ENCODE measurements around the gene TENM4.

Gene TENM4

DNA sequence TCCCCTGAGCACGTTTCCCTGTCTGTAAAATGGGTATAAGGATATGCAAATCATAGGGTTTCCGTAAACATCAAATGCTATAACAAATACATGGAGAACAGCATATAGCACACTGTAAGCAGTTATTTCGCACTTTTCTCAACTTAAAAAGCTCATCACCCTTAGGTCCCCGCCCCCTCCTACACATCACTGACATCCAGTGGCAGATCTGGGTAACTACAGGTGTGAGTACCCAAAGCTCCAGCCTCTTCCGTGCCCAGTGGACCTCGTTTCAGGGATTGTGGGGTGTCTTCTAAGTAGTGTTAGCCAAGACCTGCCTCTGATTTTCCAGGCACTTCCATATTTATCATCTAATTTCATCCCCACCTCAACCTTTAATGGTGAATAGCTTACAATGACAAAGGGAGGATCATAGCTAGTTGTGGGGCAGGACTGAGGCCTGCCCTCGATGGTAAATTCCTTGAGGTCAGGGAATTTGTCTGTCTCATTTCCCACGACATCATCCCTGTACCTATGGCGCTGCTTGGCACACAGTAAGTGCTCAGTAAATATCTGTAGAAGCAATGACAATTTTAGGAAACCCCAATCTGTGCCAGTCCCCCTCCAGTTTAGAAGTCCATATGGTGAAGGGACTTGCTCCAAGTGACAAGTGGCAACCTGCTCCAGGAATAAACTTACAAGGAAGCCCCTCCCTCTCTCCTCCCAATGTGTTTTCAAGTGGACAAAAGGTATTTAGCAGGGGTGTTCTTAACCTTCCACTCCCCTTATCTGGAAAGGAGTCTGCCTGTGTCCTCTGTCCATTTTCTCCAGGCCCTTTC, 340.5 kb downstream of the TENM4 start:
- no peaks in the 10 kb centered on the region for H3K36me3 ChIP-seq
- peaks cover 0 to 52% (median 26%) of the 10 kb centered on the region in 4 donors for H3K4me1 ChIP-seq
- intact Hi-C loops (cut with DNase I; ENCODE audit: low total_unique reads), result no loop called here
- H3K9me3 ChIP-seq, result no peaks in the 10 kb centered on the region
- H3K27ac ChIP-seq, result no peak overlapping the region
- DNase-seq, result peak; percentile 43 to 58
- H3K27me3 ChIP-seq, result no peaks in the 10 kb centered on the region
- H3K4me3 ChIP-seq, result no peak overlapping the region
- TF ChIP-seq, protein P1, sequence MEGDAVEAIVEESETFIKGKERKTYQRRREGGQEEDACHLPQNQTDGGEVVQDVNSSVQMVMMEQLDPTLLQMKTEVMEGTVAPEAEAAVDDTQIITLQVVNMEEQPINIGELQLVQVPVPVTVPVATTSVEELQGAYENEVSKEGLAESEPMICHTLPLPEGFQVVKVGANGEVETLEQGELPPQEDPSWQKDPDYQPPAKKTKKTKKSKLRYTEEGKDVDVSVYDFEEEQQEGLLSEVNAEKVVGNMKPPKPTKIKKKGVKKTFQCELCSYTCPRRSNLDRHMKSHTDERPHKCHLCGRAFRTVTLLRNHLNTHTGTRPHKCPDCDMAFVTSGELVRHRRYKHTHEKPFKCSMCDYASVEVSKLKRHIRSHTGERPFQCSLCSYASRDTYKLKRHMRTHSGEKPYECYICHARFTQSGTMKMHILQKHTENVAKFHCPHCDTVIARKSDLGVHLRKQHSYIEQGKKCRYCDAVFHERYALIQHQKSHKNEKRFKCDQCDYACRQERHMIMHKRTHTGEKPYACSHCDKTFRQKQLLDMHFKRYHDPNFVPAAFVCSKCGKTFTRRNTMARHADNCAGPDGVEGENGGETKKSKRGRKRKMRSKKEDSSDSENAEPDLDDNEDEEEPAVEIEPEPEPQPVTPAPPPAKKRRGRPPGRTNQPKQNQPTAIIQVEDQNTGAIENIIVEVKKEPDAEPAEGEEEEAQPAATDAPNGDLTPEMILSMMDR (IDR thresholded peaks at IDR 0.05), result peak; percentile 60 to 71

DNA sequence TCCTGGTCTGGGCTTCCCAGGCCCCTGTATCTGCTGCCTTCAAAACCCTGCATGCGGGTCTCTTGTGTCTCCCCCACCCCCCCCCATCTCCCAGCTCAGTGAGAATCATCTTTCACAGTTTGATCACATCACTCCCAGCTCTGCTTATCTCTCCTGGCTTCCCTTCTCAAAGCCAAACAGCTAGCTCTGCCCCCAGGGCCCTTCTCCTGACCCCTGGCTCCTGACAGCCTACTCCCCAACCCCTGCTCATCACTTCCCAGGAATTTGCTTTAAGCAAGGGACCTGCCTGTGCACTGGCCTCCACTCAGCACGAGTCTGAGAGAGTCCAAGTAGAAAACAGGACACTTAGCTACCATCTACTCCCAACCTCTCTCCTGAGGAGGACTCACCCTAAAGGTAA, 342.7 kb downstream of the TENM4 start:
- intact Hi-C loops (cut with DNase I; ENCODE audit: low total_unique reads), result no loop called here
- Histone ChIP-seq H3K4me1 (peaks cover 0 to 52% (median 26%) of the 10 kb centered on the region in 4 donors), H3K36me3 (no peaks in the 10 kb centered on the region), H3K27me3 (no peaks in the 10 kb centered on the region), H3K27ac (peak overlapping the region; percentile 1 to 39), H3K4me3 (no peak overlapping the region), H3K9me3 (peaks cover 0 to 4% (median 0%) of the 10 kb centered on the region in 3 donors)
- no peak for DNase-seq
- TF ChIP-seq, protein P1 (IDR thresholded peaks at IDR 0.05), result no peak

DNA sequence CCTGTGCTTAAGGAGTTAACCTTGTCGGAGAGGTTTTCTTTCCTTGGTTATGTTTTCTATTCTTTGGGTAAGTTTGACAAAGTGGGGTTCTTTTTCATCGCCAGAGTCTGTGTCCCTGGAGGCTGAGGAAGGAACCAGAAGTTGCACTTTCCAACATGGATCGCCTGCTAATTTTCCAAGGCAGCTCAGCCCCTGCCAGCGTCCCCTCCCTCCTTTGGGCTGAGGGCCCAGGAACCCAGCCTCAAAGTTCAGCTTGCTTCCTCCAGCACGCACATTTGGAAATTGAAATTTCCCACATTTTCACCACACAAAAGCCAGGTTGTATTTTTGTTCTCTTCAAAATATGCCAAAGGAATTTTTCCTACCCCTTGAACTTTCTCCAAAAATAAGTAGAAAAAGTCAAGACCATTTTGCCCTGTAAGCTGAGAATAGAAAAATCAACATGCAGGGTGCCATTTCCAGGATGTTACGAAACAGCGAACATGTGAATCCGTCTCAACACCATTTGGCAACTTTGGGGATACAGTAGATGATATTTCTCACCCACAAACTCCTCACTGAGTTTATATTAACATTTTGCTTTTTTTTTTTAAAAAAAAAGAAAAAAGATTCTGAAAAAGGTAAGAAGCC, 343.5 kb downstream of the TENM4 start:
- Histone ChIP-seq H3K27me3 (no peaks in the 10 kb centered on the region), H3K27ac (peak overlapping the region; percentile 39 to 46), H3K4me1 (peaks cover 0 to 53% (median 26%) of the 10 kb centered on the region in 4 donors), H3K36me3 (no peaks in the 10 kb centered on the region), H3K4me3 (peak overlapping the region in 1 of 2 donors; percentile 5), H3K9me3 (peaks cover 0 to 7% (median 0%) of the 10 kb centered on the region in 3 donors)
- TF ChIP-seq, protein P1 (IDR thresholded peaks at IDR 0.05), result no peak
- DNase-seq, result peak in 1 of 2 donors; percentile 29
- intact Hi-C loops (cut with DNase I; ENCODE audit: low total_unique reads), result no loop called here

DNA sequence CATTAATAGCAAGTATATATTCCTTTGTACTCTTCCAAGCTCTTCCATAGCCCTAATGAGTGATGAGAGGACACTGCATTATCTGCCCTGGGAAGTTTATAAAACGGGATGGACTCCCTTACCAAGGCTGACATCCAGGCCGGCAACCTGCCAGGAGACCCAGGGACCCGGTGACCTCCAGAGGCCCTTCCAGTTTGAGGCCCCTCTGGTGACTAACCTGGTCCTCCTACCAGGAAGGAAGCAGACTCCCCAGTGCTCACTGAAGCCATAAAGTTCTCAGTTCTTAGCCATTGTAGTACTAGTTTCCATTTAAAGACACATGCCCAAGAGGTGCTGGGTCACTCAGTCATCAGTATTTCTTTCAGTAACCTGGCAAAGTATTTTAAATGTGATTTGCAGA, 345.4 kb downstream of the TENM4 start:
- H3K4me1 ChIP-seq, result peaks cover 0 to 37% (median 14%) of the 10 kb centered on the region in 4 donors
- TF ChIP-seq, protein P1 (IDR thresholded peaks at IDR 0.05), result no peak
- intact Hi-C loops (cut with DNase I; ENCODE audit: low total_unique reads), result no loop called here

DNA sequence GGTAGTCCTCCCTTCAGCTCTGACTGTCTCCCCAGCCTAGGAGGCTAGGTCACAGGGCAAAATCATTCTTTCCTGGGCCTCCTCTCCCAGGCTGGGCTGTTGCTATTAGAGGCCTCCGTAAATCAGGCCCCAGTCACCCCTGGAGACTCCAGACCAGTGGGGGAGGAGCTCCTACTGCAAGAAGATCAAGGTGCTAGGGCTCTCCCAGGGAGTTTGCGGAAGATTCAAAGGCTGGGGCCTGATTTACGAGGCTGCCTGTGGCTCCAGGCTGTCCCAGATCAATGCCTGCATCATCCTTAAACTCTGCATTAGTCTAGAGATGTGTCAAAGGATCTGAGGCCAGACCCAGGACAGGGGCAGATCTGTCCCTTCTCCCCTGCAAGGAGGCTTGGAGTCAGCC, 346.2 kb downstream of the TENM4 start:
- Histone ChIP-seq H3K4me1 (peaks cover 0 to 33% (median 14%) of the 10 kb centered on the region in 4 donors), H3K9me3 (peaks cover 0 to 7% (median 0%) of the 10 kb centered on the region in 3 donors), H3K27ac (no peak overlapping the region), H3K27me3 (no peaks in the 10 kb centered on the region), H3K4me3 (no peak overlapping the region), H3K36me3 (no peaks in the 10 kb centered on the region)
- TF ChIP-seq, protein P1 (IDR thresholded peaks at IDR 0.05), result no peak
- DNase-seq, result no peak
- intact Hi-C loops (cut with DNase I; ENCODE audit: low total_unique reads), result no loop called here

More for the DNA sequence above, 345.4 kb downstream of the TENM4 start:
- no peak overlapping the region for H3K4me3 ChIP-seq
- no peaks in the 10 kb centered on the region for H3K27me3 ChIP-seq
- no peak for DNase-seq
- peaks cover 0 to 7% (median 0%) of the 10 kb centered on the region in 3 donors for H3K9me3 ChIP-seq
- no peak overlapping the region for H3K27ac ChIP-seq
- no peaks in the 10 kb centered on the region for H3K36me3 ChIP-seq
